Stimulated activated CD4-positive, alpha-beta T cell treated with anti-CD3 and anti-CD28 coated beads, TNF-alpha, amount 100 ng/mL, for 48 hours (primary cell): ENCODE measurements around the gene C19orf33.
"Not testable (repeated sequence)": the region's sequence is repeated elsewhere in the genome, so short reads cannot be mapped to it uniquely, and the experiment has no call there.

Source experiments
- DNase-seq, 3 donors: peaks; one replicate each; pipeline ENCODE4 v3.0.0-alpha.2; 2020; ENCODE audit warnings: low read depth in 3 of 3

Gene C19orf33

DNA sequence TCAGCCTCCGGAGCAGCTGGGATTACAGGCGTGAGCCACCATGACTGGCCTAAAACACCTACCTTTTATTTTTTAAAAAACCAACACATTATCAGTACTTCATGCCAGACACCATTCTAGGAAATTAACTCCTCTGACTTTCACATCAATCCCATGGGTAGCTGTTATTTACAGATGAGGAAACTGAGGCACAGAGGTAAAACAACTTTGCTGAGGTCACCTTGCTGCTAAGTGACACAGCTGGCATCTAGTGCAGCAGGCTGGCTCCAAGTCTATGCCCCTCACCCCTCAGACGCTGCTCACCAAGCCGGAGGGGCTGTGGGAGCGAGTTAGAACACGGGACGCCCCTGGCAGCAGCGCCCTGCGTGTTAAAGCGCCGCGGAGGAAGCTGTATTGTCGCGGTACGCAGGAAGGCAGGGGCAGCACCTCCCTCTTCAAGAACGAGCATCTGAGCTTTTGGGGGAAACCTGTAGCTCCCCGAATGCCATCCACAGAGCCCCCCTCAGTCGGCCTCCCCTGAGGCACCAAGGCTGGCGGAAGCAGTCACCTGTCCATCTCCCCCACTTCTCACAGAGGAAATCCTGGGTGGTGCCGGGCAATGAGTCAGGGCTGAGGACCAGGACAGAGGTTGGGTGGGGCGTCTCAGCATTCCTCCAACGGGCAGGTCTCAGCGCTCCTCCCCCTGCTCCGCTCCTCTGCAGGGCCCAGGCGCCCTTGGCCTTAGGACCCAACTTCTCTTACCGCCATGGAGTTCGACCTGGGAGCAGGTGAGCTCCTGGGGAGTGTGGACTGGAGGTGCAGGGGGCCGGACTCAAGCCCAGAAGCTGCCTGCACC is at the start of gene C19orf33:
Gene C19orf33 (plus strand): TSS at position 735 of the 835 bp plus-strand sequence. CDS start 11 bp downstream, at position 746.
- no peak for DNase-seq

DNA sequence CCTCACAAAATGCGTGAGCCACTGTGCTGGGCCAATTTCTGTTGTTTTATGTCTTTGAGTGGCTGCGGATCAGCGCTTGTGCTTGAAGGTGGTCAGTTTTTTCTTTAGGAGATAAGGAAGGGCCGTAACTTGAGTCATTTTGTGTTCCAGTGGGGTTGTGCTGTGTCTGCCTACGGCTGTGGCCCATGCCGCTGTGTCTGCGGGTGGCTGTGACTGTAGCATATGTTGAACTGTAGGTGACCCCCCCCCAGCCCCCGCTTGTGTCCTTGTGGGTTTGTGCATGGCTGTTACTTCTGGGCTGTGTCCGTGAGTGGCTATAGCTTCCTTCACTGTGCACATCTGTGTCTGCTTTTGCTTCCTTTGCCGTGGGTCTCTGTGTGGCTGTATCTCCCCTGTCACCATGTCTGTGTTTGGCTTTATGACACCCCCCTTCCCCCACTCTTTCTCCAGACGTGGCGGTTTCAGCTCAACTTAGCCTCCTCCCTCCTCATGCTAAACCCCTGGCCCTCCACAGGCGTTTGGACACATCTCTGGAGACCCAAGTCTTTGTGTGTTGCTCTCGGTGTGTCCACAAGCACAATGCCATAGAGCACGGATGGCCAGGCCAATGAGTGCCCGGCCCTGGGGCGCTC is 48.6 kb upstream of the C19orf33 start:
- DNase-seq, result no peak

DNA sequence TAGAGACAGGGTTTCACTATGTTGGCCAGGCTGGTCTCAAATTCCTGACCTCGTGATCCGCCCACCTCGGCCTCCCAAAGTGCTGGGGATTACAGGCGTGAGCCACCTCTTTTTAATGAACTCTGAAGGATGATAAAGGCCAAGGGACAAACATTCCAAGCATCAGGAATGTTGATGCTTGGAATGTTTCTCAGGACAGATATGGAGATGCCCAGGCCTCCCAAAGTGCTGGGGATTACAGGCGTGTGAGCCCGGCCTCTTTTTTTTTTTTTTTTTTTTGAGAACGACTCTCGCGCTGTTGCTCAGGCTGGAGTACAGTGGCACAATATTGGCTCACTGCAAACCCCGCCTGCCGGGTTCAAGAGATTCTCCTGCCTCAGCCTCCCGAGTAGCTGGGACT is 42.1 kb upstream of the C19orf33 start:
- DNase-seq, result not testable (repeated sequence)

DNA sequence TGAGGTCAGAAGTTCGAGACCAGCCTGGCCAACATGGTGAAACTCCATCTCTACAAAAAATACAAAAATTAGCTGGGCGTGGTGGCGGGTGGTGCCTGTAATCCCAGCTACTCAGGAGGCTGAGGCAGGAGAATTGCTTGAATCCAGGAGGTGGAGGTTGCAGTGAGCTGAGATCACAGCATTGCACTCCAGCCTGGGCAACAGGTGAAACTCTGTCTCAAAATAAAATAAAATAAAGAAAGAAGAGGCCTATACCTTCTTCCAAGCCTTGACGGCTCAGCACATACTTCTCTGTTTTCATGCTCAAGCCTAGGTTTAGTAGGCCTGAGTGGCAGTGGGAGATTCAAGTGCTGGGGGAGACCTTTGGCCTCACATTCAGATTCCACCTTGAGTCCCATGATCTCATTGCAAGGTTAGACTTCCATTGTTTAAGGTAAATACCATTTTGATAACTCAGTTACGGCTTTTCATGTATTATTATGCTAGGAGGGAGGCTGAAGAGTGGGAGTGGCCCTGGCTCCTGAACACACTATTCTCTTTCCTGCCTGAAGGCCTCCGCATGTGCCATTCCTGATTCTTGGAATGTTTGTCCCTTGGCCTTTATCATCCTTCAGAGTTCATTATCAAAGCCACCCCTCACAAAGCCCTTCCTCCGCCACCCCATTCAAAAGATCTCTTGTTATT is 41.3 kb upstream of the C19orf33 start:
- no peak for DNase-seq

DNA sequence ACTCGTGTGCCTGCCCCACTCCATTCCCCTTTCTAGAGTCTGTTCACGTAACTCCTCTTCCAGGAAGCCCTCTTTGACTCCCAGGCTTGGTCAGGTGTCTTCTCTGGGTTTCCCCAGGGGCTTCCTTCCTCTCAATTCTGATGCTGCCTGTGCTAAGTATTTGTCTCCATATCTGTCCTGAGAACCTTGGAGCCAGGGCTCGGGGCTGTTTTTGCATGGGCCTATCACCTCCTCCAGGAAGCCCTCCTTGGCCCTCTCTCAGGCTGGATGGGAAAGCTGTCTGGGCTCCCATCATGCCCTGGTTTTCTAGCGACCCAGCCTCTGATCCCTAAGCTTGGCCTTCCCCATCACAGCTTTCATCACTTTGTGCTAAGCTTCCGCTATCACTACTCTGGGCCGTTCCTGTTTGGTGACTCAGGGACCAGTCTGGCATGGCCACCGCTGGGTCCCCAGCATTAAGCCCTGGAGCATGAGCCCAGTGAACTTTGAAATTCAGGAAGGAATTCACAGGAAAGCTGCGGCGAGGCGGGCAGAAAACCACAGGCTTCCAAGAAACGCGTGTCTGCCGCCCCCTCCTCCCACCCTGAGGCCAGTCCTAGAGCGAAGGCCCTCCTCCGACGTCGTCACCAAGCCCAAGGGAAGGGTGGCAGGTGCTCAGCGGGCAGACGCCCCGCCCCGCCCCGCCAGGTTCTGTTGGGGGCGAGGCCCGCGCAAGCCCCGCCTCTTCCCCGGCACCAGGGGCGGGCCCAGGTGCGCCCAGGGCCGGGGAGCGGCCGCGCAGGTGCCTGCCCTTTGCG is 40.2 kb upstream of the C19orf33 start:
- DNase-seq, result peak; percentile 46 to 75 (median 75)

DNA sequence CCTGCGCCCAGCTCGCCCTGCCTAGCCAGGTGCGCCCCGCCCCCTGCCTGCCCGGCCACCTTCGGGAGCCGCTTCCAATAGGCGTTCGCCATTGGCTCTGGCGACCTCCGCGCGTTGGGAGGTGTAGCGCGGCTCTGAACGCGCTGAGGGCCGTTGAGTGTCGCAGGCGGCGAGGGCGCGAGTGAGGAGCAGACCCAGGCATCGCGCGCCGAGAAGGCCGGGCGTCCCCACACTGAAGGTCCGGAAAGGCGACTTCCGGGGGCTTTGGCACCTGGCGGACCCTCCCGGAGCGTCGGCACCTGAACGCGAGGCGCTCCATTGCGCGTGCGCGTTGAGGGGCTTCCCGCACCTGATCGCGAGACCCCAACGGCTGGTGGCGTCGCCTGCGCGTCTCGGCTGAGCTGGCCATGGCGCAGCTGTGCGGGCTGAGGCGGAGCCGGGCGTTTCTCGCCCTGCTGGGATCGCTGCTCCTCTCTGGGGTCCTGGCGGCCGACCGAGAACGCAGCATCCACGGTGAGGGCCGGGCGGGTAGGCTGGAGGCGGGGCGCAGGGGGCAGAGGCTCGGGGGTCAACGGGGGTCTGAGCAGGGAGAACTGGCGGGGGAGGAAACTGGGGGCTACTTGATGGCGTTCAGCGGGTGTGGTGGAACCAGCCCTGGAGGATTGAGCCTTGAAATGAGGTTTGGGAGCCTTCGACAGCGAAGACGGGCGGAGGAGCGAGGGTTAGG is 39.4 kb upstream of the C19orf33 start, which contains the start of gene SPINT2:
Gene SPINT2 (plus strand): TSS at position 88 of the 727 bp plus-strand sequence. CDS start 320 bp downstream, at position 408.
- peak in 1 of 3 donors; percentile 15 for DNase-seq

DNA sequence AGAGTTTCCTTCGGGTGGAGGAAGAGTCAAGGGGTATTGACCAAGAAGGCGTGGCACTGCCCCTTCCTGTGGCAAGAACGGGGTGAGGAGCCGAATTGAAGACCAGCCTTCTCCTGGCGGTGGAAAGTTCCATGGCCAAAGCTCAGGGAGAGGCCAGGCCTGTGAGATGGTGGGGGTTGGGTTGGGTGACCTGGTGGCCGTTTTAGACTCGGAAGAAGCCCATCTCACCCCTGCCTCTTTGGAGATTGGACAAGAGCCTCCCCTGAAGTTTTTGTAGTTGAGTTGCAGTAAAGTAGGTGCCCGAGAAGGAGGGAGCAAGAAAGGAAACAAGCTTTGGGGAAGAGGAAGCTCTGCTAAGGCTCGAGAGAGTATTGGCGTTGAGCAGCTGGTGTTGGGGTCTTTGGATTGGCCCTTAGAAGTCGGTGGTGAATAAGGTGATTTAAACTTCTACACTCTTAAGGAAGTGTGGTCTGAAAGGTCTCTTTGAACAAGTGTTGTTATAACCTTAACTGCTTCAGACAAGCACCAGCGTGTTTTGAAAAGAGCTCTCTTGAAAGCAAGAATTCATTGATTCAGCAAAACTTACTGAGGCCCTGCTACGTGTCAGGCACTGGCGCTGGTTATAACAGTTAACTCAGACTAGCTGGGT is 38.7 kb upstream of the C19orf33 start:
- no peak for DNase-seq

DNA sequence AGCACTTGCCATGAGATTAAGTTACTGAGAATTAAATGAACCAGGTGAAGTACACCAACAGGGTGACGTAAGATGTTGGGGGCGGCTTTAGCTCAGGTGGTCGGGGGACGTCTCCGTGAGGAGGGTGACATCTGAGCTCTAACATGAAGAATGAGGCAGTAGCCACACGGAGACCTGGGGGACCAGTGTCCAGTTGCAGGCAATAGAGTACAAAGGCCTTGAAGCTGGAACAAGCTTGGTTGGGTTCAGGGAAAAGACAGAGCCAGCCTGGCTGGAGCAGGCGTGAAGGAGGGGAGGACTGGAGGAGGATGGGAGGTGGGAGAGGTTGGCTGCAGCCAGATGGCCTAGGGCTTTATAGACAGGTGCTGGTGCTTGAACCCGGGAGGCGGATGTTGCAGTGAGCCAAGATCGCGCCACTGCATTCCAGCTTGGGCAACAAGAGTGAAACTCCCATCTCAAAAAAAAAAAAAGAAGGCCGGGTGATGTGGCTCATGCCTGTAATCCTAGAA is 38.1 kb upstream of the C19orf33 start:
- DNase-seq, result no peak

DNA sequence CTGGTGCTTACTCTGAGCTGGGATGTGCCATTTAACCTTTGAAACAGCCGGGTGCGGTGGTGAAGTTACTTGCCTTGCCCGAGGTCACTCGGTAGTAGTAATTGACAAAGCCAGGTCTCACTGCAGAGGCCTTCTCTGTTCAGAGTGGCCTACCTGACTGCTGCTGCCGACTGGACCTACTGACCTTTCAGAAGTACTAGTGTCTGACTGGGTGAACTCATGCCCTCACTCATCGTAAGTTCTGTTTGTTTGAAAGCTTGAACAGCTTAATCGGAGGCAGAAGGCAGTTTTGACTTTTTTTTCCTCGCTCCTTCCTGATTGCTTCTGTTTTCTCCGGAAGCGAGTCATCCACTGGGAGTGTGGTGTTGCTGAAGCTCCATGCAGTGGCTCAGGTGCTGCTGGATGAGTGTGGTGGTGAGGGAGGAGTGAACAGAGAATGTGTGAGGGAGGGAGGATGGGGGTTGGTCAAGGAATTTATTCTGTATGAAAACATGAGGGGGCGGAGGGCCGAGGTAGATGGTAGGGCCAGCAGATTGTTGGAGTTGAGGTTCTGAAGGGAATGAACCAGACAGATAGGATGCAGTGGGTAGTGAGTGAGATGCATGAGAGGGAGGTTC is 37.0 kb upstream of the C19orf33 start:
- no peak for DNase-seq

DNA sequence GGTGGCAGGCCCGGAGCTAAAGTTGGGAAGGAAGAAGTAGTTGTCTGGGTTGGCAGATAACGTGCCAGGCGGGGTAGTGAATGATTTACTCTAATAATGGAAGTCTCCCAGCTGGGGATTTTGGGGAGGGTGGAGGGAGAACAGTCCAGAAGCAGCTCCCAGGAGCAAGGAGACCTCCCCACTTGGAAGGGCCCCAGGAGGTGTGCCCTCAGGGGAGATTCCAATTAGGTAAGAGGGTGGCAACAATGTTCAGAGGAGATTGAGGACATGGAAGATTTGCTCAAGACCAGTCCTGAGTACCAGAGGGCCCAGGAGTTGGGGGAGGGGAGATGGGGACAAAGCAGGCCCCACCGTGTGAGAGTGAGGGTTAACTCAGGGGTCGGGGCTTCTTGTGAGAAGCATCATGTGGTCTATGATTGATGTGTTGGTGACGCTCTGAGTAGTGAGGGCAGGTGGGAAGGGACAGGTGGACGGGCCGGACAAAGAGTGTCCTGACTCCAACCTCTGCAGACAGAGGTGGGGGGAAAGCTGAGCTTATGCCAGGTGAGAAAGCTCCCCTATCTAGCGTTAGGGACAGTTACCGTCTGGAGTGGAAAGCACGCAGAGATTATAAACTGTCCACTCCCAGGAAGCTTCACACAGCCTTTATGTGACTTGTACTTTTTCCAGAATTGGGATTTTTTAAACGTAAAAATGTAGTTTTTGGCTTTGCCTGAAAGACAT is 36.1 kb upstream of the C19orf33 start:
- no peak for DNase-seq

DNA sequence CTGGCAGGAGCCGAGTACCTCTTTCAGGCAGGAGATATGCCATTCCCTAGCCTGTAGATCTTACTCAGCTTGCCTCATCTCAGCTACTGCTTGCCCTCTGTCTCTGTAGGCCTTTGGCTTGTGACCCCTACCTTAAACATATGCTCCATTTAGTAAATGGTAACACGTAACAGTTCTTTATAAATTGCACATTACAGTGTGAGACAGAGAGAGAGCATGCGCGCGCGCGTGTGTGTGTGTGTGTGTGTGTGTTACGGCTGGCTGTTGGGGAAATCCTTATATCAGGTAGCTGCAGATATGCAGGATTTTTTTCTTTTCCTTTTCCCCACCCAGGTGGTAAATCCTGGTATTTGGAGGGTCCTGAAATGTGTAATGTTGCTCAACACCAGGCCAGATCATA is 35.5 kb upstream of the C19orf33 start:
- no peak for DNase-seq

DNA sequence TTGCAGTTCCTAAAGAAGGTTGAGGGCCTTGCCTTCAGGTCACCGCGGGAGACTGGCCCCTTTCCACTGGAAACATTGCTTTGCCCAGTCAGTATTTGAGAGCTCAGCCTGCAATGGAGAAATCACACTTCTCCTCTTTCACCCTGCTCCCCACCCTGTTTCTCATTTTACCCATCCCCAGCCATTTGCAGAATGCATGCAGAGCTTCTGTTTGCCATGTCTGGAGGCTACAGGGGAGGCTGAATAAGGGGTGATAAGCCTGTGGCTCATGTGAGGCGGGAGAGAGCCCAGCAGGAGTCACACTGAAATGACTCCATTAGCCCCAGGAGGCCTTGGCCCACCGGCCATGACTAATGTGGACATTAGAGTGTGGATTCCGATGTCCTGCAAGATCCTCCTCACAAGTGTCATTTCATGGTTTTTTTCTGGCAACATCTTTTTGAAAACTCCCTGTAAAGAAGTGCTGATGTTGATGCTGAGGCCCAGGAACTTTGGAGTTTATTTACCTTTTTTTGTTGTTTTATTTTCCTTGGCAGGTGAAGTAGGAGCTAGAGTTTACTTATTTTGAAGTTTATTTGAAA is 33.4 kb upstream of the C19orf33 start:
- no peak for DNase-seq

DNA sequence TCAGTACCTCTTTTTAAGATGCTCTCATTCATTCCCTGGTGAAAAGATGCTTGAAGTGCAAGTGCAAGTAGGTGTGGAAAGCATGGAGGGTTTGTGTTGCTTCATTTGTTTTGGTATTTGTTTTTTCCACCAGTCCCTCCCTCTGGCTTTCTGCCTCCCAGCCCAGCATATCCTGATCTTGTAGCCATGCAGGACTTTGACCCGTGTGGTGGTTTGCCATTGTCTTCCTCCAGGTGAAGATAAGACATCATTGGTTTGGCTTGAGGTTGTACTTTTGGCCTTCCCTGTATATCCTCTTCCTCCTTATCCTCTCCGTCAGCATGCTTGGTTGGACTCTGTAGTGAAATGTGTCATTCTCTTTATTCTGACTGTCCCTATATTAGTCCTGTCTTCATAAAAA is 30.6 kb upstream of the C19orf33 start:
- no peak for DNase-seq

DNA sequence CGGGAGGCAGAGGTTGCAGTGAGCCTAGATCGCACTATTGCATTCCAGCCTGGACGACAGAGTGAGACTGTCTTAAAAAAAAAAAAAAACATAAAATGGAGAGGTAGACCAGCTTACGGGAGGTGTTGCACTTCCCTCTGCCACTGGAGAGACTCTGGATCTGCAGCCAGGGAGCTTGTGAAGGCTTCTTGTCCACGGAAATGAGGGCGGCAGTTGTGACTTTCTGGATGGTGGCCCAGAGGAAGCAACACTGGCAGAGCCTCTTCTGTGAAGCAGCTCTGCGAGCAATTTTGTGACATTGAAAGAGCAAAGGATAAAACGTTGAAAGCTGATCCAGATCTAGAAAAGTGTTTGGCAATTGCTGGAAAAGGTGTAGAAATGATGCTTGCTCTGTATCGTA is 29.3 kb upstream of the C19orf33 start:
- no peak for DNase-seq

DNA sequence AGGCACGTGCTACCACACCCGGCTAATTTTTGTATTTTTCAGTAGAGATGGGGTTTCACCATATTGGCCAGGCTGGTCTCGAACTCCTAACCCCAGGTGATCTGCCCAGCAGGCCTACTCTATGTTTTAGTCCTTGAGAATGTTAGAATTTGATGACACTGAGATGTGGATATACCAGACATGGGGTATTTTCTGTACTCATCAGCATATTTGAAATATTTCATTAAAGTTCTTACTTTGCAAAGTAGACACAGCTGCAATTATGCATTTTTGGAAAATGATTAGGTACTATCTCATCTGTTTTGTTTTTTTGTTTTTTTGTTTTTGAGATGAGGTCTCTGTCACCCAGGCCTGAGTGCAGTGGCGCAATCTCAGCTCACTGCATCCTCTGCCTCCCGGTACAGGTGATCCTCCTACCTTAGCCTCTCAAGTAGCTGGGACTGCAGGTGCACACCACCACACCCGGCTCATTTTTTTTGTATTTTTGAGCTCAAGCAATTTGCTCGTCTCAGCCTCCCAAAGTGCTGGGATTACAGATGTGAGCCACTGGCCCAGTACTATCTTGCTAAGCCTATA is 27.0 kb upstream of the C19orf33 start:
- DNase-seq, result no peak

DNA sequence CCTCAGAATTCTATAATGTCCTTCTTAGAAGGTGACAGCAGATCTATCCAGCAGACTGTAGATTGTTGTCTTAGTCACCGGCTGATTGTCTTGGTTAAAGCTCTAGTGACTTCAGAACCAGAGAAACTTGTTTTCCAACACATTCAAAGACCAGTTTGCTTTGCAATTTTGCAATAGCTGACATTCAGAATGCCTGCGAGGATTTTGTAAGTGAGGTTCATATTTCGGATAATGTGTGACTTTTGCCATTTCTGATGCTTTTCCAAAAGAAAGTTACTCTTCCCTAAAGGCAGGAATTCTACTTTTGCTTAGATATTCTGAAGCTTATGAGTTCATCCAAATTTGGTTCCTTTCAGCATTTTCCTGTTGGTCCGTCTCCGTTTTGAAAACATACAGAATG is 26.5 kb upstream of the C19orf33 start:
- DNase-seq, result no peak

DNA sequence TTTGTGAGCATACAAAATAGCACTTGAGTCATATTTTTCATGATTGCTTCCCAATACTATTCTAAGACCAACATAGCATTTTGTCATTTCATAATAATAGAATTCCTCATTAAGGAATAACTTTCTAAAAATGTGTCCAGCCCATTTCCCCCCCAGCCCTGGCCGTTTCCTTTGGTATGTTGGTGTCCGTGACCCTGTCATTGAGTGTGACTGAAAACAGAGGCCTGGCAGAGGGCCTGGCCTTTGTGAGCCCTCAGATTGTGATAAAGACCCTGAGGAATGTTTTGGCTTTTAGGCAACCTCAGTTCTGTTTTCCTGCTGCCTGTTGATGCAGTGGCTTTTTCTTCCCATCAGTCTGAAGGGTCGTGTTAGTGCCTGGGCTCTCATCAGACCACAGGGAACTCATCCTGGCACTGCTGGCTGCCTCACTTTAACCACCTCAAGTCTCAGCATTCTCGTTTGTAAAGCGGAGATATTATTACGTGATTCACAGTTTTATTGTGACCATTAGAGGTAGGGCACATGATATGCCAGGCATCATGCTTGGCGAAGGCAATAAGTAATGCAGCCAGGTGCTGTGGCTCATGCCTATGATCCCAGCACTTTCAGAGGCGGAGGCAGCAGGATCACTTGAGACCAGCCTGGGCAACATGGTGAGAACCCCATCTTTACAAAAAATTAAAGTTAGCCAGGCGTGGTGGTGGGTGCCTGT is 25.9 kb upstream of the C19orf33 start:
- DNase-seq, result no peak

DNA sequence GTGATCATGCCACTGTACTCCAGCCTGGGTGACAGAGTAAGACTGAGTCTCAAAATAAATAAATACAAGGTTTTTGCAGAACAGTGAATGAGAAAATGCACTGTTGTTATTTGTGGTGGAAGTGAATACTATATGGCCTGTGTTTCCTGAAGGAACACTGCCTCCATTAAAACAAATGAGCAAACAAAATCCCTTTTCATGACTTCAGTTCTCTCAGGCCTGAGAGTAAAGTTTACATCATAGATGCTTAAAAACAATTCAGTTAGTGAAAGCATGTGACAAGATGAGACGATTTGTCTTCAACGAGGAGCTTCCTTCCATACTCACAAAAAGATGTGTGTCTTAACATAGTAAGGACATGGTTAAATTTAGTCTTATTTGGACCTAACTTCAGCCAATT is 25.3 kb upstream of the C19orf33 start:
- no peak for DNase-seq
